Activated CD4-positive, alpha-beta T cell treated with anti-CD3 and anti-CD28 coated beads, Interleukin-2, amount 50 U/mL, for 24 hours (primary cell): ENCODE measurements around the gene STRIP1.

Experiments used
- DNase-seq, 2 donors: peaks; one replicate each; pipeline ENCODE4 v3.0.0-alpha.2; 2020; ENCODE audit warnings: low read depth in 1 of 2, low spot score in 1 of 2

The STRIP1 gene

GRCh38 chr1:110089561-110090275, 55.3 kb downstream of the STRIP1 start:
- DNase-seq, result no peak

- DNase-seq, result no peak
Observed at GRCh38 chr1:110091381-110091780, 57.0 kb downstream of the STRIP1 start.

DNA sequence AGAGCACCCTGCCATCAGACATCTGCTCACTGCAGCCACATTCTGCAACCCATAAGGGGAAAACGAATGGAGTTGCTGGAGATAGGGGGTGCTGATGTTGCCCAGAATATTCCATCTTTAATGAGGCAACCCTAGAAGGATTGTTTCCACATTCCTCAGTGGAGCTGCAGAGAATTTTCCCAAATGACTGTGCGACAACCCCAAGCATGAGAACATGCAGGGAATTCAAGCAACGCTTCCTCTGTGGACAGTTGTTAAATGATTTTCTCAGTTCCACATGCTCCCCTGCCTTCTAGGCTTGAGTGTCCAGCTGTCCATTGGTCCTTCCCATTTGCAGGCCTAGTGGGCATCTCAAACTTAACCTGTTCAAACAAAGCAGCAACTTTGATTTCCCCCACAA, 57.4 kb downstream of the STRIP1 start:
- no peak for DNase-seq

DNA sequence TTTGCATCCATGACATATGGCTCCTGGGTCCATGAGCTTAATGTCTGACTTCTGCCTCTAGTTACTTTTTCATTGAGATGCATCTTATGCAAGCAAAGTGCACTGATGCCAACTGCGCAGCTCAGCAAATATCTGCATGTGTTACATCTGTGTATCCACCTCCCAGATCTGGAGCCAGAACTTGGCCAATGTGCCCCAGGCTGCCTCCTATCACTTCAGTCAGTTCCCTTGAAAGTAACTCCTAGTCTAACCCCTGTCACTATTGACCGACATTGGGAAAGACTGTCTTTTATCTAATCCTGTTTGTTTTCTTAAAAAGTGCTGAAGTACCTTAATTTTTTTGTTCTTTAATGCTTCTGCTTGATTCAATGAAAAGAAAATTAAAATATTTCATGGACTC, 58.6 kb downstream of the STRIP1 start:
- DNase-seq, result no peak

DNA sequence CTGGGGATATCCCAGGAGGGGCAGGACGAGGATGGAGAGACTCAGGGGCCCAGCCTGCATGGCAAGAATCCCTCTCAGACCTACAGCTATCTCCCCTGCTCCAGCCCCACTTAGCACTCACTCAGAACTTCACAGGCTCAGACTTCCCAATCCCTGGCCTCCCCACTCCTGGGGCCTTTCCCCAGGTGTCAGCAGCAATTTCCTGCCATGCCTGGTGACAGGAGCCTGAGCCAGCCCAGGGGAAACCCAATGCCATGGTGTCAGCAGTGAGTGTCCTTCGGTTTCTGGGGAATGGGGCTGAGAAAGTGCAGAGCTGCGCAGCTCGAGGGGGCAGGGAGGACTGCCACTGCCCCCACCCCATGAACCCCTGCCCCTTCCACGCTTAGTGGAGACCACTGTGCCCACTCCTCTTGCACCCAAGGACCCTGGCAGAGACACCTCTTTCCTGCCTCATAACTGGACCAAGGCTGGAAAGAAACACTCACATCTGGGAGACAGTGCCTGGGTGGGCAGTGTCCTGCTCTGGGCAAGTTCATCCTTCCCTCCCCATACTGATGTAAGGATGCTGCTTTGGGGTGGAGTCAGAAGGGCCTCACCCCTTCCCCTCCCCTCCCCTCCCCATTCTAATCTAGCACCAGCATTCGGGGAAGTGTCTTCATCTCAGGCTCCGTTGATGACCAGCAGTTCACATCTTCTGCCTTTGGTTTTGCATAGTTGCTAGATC, 60.7 kb downstream of the STRIP1 start:
- DNase-seq, result no peak

DNA sequence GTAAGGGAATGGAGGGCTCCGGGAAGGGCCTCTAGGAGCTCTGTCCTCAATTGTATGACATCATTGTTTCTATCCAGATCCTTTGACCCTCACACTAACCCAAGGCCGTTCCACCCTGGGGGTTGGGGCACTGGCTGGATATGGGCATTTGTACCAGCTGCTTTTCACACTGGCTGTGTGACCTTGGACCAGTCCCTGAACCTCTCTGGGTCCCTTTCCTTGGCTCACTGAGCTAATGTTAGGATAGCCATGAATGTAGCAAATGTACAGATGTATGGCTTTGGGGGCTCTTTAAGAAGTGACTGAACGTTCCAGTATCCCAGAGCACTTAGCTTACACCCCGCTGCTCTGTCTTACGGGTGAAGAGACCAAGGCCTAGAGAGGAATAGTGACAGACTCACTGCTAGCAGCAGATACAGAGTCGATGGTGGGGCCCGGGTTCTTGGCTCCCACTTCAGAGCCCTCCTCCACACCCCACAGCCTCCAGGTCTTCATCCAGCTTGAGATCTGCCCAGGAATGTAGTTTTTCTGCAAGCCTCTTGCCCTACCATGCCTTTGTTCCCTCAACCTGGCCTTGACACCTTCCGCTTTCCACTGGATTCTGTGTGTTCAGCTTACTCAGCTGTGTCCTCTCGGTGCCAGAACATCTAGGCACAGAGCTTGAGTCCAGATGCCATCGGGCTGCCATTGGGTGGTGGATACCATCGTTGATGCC, 63.2 kb downstream of the STRIP1 start:
- no peak for DNase-seq

GRCh38 chr1:110098222-110099026, 64.0 kb downstream of the STRIP1 start:
- DNase-seq, result no peak

- no peak for DNase-seq
Observed at GRCh38 chr1:110100335-110100734, 65.9 kb downstream of the STRIP1 start.

- DNase-seq, result no peak
Observed at GRCh38 chr1:110102081-110102480, 67.7 kb downstream of the STRIP1 start.
